IMR-90 (cell line): ENCODE measurements around the gene TRAPPC4. TPM values are rescaled to one million over a fixed set of nuclear protein-coding genes. Genes with fewer than 3 reads are reported as not detected.
A peak's percentile ranks its signal among the peaks of the same experiment; 100 is the strongest.

Experiments used
- ATAC-seq: fragments of 200-7000 bp; cut with Tn5 transposase; 2 replicates; pipeline ENCODE4 v1.9.1; 2020; ENCODE audit warnings: low read depth, mild to moderate bottlenecking, moderate library complexity
- BruUV-seq: library from RNA; stranded (reverse); fragments of 400-500 nt; replicated peaks from 2 replicates; lab custom pipeline; 2021; lab: Mats Ljungman, UMichigan
- CTCF ChIA-PET: fragments of 300-600 bp; formaldehyde crosslinking; extraction: SDS; loops from one replicate; lab custom pipeline; 2021; ENCODE audit warnings: antibody characterized with exemption; lab: Yijun Ruan, JAX
- POLR2A ChIA-PET: fragments of 300-600 bp; sonication (Branson Sonifier 250); formaldehyde crosslinking; loops from one replicate; lab custom pipeline; 2022; ENCODE audit warnings: antibody characterized with exemption; ENCODE audit not compliant: unreplicated experiment; lab: Charles Lee
- DNase-seq: peaks from one replicate; pipeline ENCODE4 v3.0.0; 2013
- H2AFZ ChIP-seq: replicated peaks from 2 replicates; pipeline ENCODE3; 2013; ENCODE audit warnings: low read length, mild to moderate bottlenecking; ENCODE audit not compliant: poor library complexity
- H2AK5ac ChIP-seq: 2 replicates; pipeline ENCODE4 v1.6.1; 2013; ENCODE audit warnings: low read depth, low read length, inconsistent platforms
- H2AK9ac ChIP-seq: replicated peaks from 2 replicates; pipeline ENCODE3; 2013; ENCODE audit warnings: mild to moderate bottlenecking, low read depth, low read length, moderate library complexity; ENCODE audit not compliant: poor library complexity
- H2BK120ac ChIP-seq: 2 replicates; pipeline ENCODE4 v1.6.1; 2013; ENCODE audit warnings: low read depth, low read length, inconsistent platforms
- H2BK15ac ChIP-seq: 3 replicates; pipeline ENCODE4 v1.6.1; 2013; ENCODE audit warnings: low read depth, low read length, inconsistent platforms
- H2BK20ac ChIP-seq: 2 replicates; pipeline ENCODE4 v1.6.1; 2013; ENCODE audit warnings: low read depth, mild to moderate bottlenecking, inconsistent platforms, low read length, moderate library complexity
- H2BK5ac ChIP-seq: 2 replicates; pipeline ENCODE4 v1.6.1; 2013; ENCODE audit warnings: mild to moderate bottlenecking, low read depth, low read length, inconsistent platforms; ENCODE audit not compliant: poor library complexity, severe bottlenecking
- H3K14ac ChIP-seq: replicated peaks from 2 replicates; pipeline ENCODE4 v1.6.1; 2013; ENCODE audit warnings: low read depth, low read length, inconsistent platforms
- H3K18ac ChIP-seq: 2 replicates; pipeline ENCODE4 v1.6.1; 2013; ENCODE audit warnings: low read depth, low read length, control low read depth
- H3K23ac ChIP-seq: 2 replicates; pipeline ENCODE4 v1.6.1; 2013; ENCODE audit warnings: low read depth, low read length, inconsistent platforms
- H3K27ac ChIP-seq: 2 replicates; pipeline ENCODE4 v1.5.1; 2013; ENCODE audit warnings: mild to moderate bottlenecking, control low read depth, low read length; ENCODE audit not compliant: insufficient read depth
- H3K27me3 ChIP-seq: 2 replicates; pipeline ENCODE4 v1.6.1; 2013; ENCODE audit warnings: low read length; ENCODE audit not compliant: control insufficient read depth, insufficient read depth
- H3K36me3 ChIP-seq: 2 replicates; pipeline ENCODE4 v1.6.1; 2013; ENCODE audit warnings: low read length, mixed read lengths; ENCODE audit not compliant: control insufficient read depth, insufficient read depth
- H3K4ac ChIP-seq: 2 replicates; pipeline ENCODE4 v1.6.1; 2013; ENCODE audit warnings: low read depth, low read length, inconsistent platforms
- H3K4me1 ChIP-seq: 2 replicates; pipeline ENCODE4 v1.6.1; 2013; ENCODE audit warnings: low read length, mixed read lengths; ENCODE audit not compliant: control insufficient read depth, insufficient read depth
- H3K4me2 ChIP-seq: 2 replicates; pipeline ENCODE4 v1.6.1; 2013; ENCODE audit warnings: low read depth, mild to moderate bottlenecking, control low read depth, low read length, moderate library complexity
- H3K4me3 ChIP-seq: 2 replicates; pipeline ENCODE4 v1.5.1; 2013; ENCODE audit warnings: low read depth, mild to moderate bottlenecking, control low read depth, low read length, moderate library complexity; ENCODE audit not compliant: insufficient read depth
- H3K56ac ChIP-seq: 2 replicates; pipeline ENCODE4 v1.6.1; 2013; ENCODE audit warnings: low read length, inconsistent platforms; ENCODE audit not compliant: insufficient read depth; ENCODE audit errors: extremely low read depth
- H3K79me1 ChIP-seq, 2 experiments: 2 replicates each; pipeline ENCODE4 v1.6.1; 2013; ENCODE audit warnings: low read length in 2 of 2, inconsistent platforms in 1 of 2, low read depth in 1 of 2
- H3K9ac ChIP-seq: 2 replicates; pipeline ENCODE4 v1.6.1; 2013; ENCODE audit warnings: low read depth, low read length, control low read depth
- H3K9me1 ChIP-seq: 2 replicates; pipeline ENCODE4 v1.6.1; 2013; ENCODE audit warnings: low read length, inconsistent platforms; ENCODE audit not compliant: insufficient read depth
- H3K9me3 ChIP-seq: 2 replicates; pipeline ENCODE4 v1.6.1; 2013; ENCODE audit warnings: low read length; ENCODE audit not compliant: control insufficient read depth, insufficient read depth
- H4K20me1 ChIP-seq: 2 replicates; pipeline ENCODE4 v1.6.1; 2013; ENCODE audit warnings: low read length, inconsistent platforms; ENCODE audit not compliant: insufficient read depth
- H4K5ac ChIP-seq: 2 replicates; pipeline ENCODE4 v1.6.1; 2013; ENCODE audit warnings: mild to moderate bottlenecking, low read depth, low read length, control low read depth
- H4K8ac ChIP-seq, 2 experiments: 2 replicates each; pipeline ENCODE4 v1.6.1; 2013; ENCODE audit warnings: low read depth in 2 of 2, low read length in 2 of 2, control low read depth in 1 of 2, inconsistent platforms in 1 of 2
- H4K91ac ChIP-seq: 2 replicates; pipeline ENCODE4 v1.6.1; 2013; ENCODE audit warnings: low read depth, low read length, inconsistent platforms; ENCODE audit not compliant: insufficient read depth
- BHLHE40 ChIP-seq: fragments of 150-350 bp; IDR thresholded peaks from 2 replicates; pipeline ENCODE4 v1.6.1; 2016; ENCODE audit warnings: mild to moderate bottlenecking, low read depth, low read length
- CTCF ChIP-seq: conservative IDR thresholded peaks from 2 replicates; pipeline ENCODE4 v1.5.1; 2012; ENCODE audit warnings: mild to moderate bottlenecking, low read depth, low read length, improper control_type of control experiment
- ELK1 ChIP-seq: fragments of 150-350 bp; IDR thresholded peaks from 2 replicates; pipeline ENCODE4 v1.6.1; 2016; ENCODE audit warnings: low read depth, mild to moderate bottlenecking, low read length, moderate library complexity, borderline replicate concordance
- FOS ChIP-seq: fragments of 150-350 bp; IDR thresholded peaks from 2 replicates; pipeline ENCODE4 v1.6.1; 2016; ENCODE audit warnings: low read depth, low read length
- NFE2L2 ChIP-seq: fragments of 150-350 bp; IDR thresholded peaks from 2 replicates; pipeline ENCODE4 v1.6.1; 2016; ENCODE audit warnings: low read depth, mild to moderate bottlenecking, low read length
- SMC3 ChIP-seq: fragments of 150-350 bp; IDR thresholded peaks from 2 replicates; pipeline ENCODE4 v1.6.1; 2016; ENCODE audit warnings: low read depth, mild to moderate bottlenecking, antibody characterized with exemption, low read length, moderate library complexity
- WGBS, 2 experiments: methylation state at CpG; one replicate each; pipeline versions ENCODE4 v1.1.5 to v1.1.7; 2013; ENCODE audit warnings: missing lambda C conversion rate in 2 of 2; ENCODE audit not compliant: insufficient read length in 1 of 2; ENCODE audit errors: extremely low coverage in 2 of 2; 5-methylcytosine and 5-hydroxymethylcytosine counted together
- dilution Hi-C: fragments of 300-500 bp; cut with HindIII; formaldehyde crosslinking; loops from one replicate; pipeline ENCODE4 v1.14.3; 2018; ENCODE audit warnings: low sequenced_read_pairs; ENCODE audit not compliant: unreplicated experiment
- in situ Hi-C: fragments of 300-500 bp; cut with MboI; formaldehyde crosslinking; loops from 3 replicates; pipeline ENCODE4 v1.14.3; 2019; ENCODE audit warnings: low sequenced_read_pairs, inconsistent platforms, mixed read lengths
- intact Hi-C: fragments of 100-400 bp; cut with micrococcal nuclease; formaldehyde crosslinking; loops from 2 replicates; pipeline ENCODE4 v1.10.0; 2022
- polyA plus RNA-seq, 3 experiments: library from polyadenylated mRNA; depleted of rRNA; stranded (reverse); fragments of >200 nt; gene quantifications; 2 replicates each; pipeline ENCODE4 v1.2.3, GENCODE V29; 2012; ENCODE audit warnings: low replicate concordance in 1 of 3
- total RNA-seq: library from RNA; depleted of rRNA; stranded (reverse); fragments of >200 nt; gene quantifications from 2 replicates; pipeline ENCODE4 v1.2.3, GENCODE V29; 2012

Gene TRAPPC4
- total and polyA plus RNA-seq, 2 of the 4 experiments (the other 2 are of a cell fraction) = 102 to 162 TPM

- H3K4me3 ChIP-seq = 0 out of 2 replicates have a peak overlapping the region, but pooled peaks have one; percentile 6
- no peak overlapping the region for H2AK5ac ChIP-seq
- no peak overlapping the region for H2AFZ ChIP-seq
- in situ Hi-C loops (no loop called here), intact Hi-C loops (no loop called here), dilution Hi-C loops (no loop called here)
- peaks cover 5% of the 10 kb centered on the region for H3K4me1 ChIP-seq
- H3K18ac ChIP-seq = no peak overlapping the region
- H4K8ac ChIP-seq = no peak overlapping the region
- no peak overlapping the region for H3K4ac ChIP-seq
- TF ChIP-seq FOS (no peak), SMC3 (no peak), NFE2L2 (no peak), CTCF (no peak), BHLHE40 (no peak), ELK1 (no peak)
- WGBS, 2 experiments = no CpG with 5 or more reads among the region's 2 CpGs
- H2BK120ac ChIP-seq = no peak overlapping the region
- H4K91ac ChIP-seq = no peak overlapping the region
- H3K14ac ChIP-seq = no peak overlapping the region; the same call in 1 of the 2 replicates
- no peak overlapping the region for H3K56ac ChIP-seq
- H2AK9ac ChIP-seq = peak overlapping the region; percentile 7
- no peak overlapping the region for H2BK15ac ChIP-seq
- no peak overlapping the region for H4K5ac ChIP-seq
- CTCF ChIA-PET = no interaction called here
- ATAC-seq (no peak), DNase-seq (no peak)
- no peak overlapping the region for H2BK20ac ChIP-seq
- no peaks in the 10 kb centered on the region for H3K9me3 ChIP-seq
- peaks cover 37% of the 10 kb centered on the region for H3K36me3 ChIP-seq
- H3K79me1 ChIP-seq = peaks cover 25 to 64% of the 10 kb centered on the region in 2 experiments
- H3K9me1 ChIP-seq = peaks cover 3% of the 10 kb centered on the region; the same call in 1 of the 2 replicates
- no peak overlapping the region for H2BK5ac ChIP-seq
- H3K23ac ChIP-seq = peak overlapping the region; percentile 86
- H3K27me3 ChIP-seq = no peaks in the 10 kb centered on the region
- H3K4me2 ChIP-seq = peak overlapping the region; percentile 68; the same call in 1 of the 2 replicates
- 0 out of 2 replicates have a peak overlapping the region, but pooled peaks have one; percentile 23 for H3K9ac ChIP-seq
- H3K27ac ChIP-seq = no peak overlapping the region
- peaks cover 36% of the 10 kb centered on the region for H4K20me1 ChIP-seq
- POLR2A ChIA-PET = no interaction called here
- BruUV-seq = no TSS peak
Observed at GRCh38 chr11:119019996-119020395, 1.4 kb downstream of the TRAPPC4 start.
